GM21447 (cell line): Measurements from ENCODE around the gene CGREF1.
"Not testable (repeated sequence)": the region's sequence is repeated elsewhere in the genome, so short reads cannot be mapped to it uniquely, and the experiment has no call there.

ENCODE experiments used
- ATAC-seq: cut with Tn5 transposase; IDR thresholded peaks from one replicate; pipeline ENCODE4 v1.9.1; 2021; ENCODE audit not compliant: unreplicated experiment

The CGREF1 gene

GRCh38 chr2:27138111-27138510, 19.2 kb upstream of the CGREF1 start:
- no peak for ATAC-seq

- ATAC-seq: no peak
Observed at GRCh38 chr2:27137322-27137935, 18.5 kb upstream of the CGREF1 start.

GRCh38 chr2:27136751-27137150, 17.8 kb upstream of the CGREF1 start:
- no peak for ATAC-seq

- no peak for ATAC-seq
Observed at GRCh38 chr2:27135478-27135955, 16.6 kb upstream of the CGREF1 start.

GRCh38 chr2:27134781-27135477, 16.0 kb upstream of the CGREF1 start:
- no peak for ATAC-seq

- peak; percentile 74 for ATAC-seq
Observed at GRCh38 chr2:27133905-27134780, 15.2 kb upstream of the CGREF1 start, which contains the start of gene PREB. Gene PREB, minus strand, starts transcription at chr2:27134636. Its CDS starts 215 bp downstream, at chr2:27134421.

GRCh38 chr2:27133195-27133875, 14.4 kb upstream of the CGREF1 start:
- ATAC-seq: no peak

GRCh38 chr2:27131429-27131828, 12.5 kb upstream of the CGREF1 start:
- no peak for ATAC-seq

- ATAC-seq: no peak
Observed at GRCh38 chr2:27130396-27130795, 11.5 kb upstream of the CGREF1 start.

GRCh38 chr2:27128668-27129571, 10.0 kb upstream of the CGREF1 start:
- ATAC-seq: no peak

GRCh38 chr2:27127883-27128667, 9.1 kb upstream of the CGREF1 start:
- no peak for ATAC-seq

- no peak for ATAC-seq
Observed at GRCh38 chr2:27126252-27126710, 7.4 kb upstream of the CGREF1 start.

- no peak for ATAC-seq
Observed at GRCh38 chr2:27125104-27125503, 6.2 kb upstream of the CGREF1 start.

GRCh38 chr2:27123302-27124150, 4.6 kb upstream of the CGREF1 start, which contains the start of gene ABHD1:
Gene ABHD1, plus strand, starts transcription at chr2:27123815. Its CDS starts 134 bp downstream, at chr2:27123949.
- ATAC-seq: no peak

- ATAC-seq: no peak
Observed at GRCh38 chr2:27122791-27123190, 3.9 kb upstream of the CGREF1 start.

GRCh38 chr2:27121906-27122305, 3.0 kb upstream of the CGREF1 start:
- ATAC-seq: no peak

GRCh38 chr2:27119330-27119670, 372 bp upstream of the CGREF1 start:
- not testable (repeated sequence) for ATAC-seq

GRCh38 chr2:27117995-27118524, 868 bp downstream of the CGREF1 start:
- ATAC-seq: no peak
